ENCODE results near the gene ATP11A. TPM values are rescaled to one million over a fixed set of nuclear protein-coding genes. Genes with fewer than 3 reads are reported as not detected.

Gene ATP11A
- total and polyA plus RNA-seq, 8 donors = 271 to 502 (median 458) TPM

DNA sequence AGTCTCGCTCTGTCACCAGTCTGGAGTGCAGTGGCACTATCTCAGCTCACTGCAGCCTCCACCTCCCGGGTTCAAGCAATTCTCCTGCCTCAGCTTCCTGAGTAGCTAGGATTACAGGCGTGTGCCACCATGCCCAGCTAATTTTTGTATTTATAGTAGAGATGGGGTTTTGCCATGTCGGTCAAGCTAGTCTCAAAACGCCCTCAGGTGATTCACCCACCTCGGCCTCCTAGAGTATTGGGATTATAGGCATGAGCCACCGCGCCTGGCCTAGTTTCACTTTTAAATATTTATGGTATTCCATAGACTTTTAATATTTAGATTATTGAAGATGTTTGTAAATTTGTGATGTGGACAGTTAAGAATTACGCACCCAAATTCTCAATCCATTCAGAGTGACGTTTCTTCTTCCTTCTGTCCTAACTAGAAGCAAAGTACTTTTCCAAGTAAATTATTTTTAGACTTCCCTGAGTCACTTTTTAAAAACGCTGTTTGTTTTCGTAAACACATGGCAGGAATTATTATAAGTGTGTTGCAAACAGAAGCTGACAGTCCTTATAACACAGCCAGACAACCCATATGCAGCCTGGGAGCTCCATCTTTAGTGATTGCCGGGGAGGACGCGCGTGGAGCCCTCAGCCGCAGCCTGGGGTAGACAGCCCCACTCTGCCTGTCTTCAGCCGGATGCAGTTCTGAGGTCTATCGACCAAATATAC, 131.7 kb downstream of the ATP11A start:
- Histone ChIP-seq H3K4me1 (no peaks in the 10 kb centered on the region), H3K9me3 (no peaks in the 10 kb centered on the region), H3K36me3 (peaks cover 0 to 100% of the 10 kb centered on the region in 2 donors), H3K4me3 (no peak overlapping the region), H3K27me3 (no peaks in the 10 kb centered on the region), H3K27ac (no peak overlapping the region)
- intact Hi-C loops (cut with DNase I) = no loop called here
- ATAC-seq (no peak), DNase-seq (peak in 1 of 4 donors; percentile 48)
- TF ChIP-seq, protein P1, sequence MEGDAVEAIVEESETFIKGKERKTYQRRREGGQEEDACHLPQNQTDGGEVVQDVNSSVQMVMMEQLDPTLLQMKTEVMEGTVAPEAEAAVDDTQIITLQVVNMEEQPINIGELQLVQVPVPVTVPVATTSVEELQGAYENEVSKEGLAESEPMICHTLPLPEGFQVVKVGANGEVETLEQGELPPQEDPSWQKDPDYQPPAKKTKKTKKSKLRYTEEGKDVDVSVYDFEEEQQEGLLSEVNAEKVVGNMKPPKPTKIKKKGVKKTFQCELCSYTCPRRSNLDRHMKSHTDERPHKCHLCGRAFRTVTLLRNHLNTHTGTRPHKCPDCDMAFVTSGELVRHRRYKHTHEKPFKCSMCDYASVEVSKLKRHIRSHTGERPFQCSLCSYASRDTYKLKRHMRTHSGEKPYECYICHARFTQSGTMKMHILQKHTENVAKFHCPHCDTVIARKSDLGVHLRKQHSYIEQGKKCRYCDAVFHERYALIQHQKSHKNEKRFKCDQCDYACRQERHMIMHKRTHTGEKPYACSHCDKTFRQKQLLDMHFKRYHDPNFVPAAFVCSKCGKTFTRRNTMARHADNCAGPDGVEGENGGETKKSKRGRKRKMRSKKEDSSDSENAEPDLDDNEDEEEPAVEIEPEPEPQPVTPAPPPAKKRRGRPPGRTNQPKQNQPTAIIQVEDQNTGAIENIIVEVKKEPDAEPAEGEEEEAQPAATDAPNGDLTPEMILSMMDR (IDR thresholded peaks at IDR 0.05) = no peak

DNA sequence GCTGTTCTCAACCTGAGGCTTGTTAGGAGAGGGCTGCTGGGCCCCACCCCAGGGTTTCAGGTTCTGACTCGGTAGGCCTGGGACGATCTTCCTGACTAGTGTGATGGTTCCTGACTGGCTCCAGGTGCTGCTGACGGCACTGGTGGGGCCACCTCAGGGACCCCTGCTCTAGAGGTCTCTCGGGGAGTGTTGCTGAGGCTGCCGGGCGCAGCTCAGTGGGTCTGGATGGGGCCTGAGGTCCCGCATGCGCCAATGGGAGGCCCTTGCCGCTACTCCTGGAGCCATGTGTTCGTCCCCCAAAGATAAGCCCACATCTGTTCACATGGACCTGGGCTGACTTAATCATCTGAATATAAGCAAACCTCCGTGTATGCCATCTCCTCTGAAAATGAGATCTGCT, 133.0 kb downstream of the ATP11A start:
- Histone ChIP-seq H3K27me3 (no peaks in the 10 kb centered on the region), H3K4me1 (no peaks in the 10 kb centered on the region), H3K9me3 (no peaks in the 10 kb centered on the region), H3K27ac (no peak overlapping the region), H3K4me3 (no peak overlapping the region), H3K36me3 (peaks cover 0 to 100% of the 10 kb centered on the region in 2 donors)
- TF ChIP-seq, protein P1 (IDR thresholded peaks at IDR 0.05) = no peak
- DNase-seq (no peak), ATAC-seq (no peak)
- intact Hi-C loops (cut with DNase I) = no loop called here

DNA sequence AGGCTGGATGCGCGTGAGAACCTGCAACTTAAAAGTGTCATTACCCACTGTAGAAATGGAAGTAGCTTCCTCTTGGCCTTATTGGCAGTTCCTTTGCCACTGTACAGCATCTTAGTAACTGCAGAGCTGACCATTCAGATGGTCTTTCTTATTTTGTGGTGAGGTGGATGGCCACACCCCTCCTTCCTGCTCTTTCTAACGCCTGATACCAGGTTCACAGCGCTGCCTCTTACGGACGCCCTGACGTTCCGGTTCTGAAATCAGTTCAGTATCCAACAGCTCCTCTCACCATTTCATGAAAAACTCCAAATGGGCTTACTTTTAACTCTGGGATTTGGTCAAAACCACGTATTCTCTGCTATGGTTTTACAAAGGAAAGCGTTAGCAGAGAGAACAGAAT, 134.6 kb downstream of the ATP11A start:
- peaks cover 0 to 99% of the 10 kb centered on the region in 2 donors for H3K36me3 ChIP-seq

DNA sequence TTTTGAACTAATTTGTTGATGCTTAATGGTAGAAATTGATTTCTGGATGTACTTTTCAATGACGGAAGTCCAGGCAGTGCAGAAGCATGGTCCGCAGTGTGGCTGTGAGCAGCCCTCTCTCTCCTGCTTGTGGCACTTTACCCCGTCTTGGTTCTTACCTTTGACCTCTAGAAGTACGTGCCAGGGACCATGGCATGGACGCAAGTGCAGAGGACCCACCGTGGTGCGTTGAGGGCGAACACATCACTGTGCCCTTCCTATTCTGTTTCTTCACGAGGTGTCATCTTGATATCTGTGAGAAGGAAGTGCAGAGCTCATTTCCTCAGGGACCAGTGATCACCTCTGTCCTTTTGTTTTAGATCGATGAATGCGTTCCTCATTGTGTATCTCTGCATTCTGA, 135.2 kb downstream of the ATP11A start:
- no peak for ATAC-seq
- no peak for DNase-seq
- Histone ChIP-seq H3K9me3 (no peaks in the 10 kb centered on the region), H3K27me3 (no peaks in the 10 kb centered on the region), H3K27ac (peak overlapping the region in 1 of 2 donors; percentile 18), H3K4me3 (no peak overlapping the region), H3K4me1 (no peaks in the 10 kb centered on the region), H3K36me3 (peaks cover 0 to 96% of the 10 kb centered on the region in 2 donors)
- intact Hi-C loops (cut with DNase I) = no loop called here
- TF ChIP-seq, protein P1 (IDR thresholded peaks at IDR 0.05) = no peak

More for the DNA sequence above, 134.6 kb downstream of the ATP11A start:
- ATAC-seq (no peak), DNase-seq (no peak)
- TF ChIP-seq, protein P1 (IDR thresholded peaks at IDR 0.05) = no peak
- no peaks in the 10 kb centered on the region for H3K27me3 ChIP-seq
- intact Hi-C loops (cut with DNase I) = no loop called here
- H3K9me3 ChIP-seq = no peaks in the 10 kb centered on the region
- no peaks in the 10 kb centered on the region for H3K4me1 ChIP-seq
- peak overlapping the region in 1 of 2 donors; percentile 18 for H3K27ac ChIP-seq
- no peak overlapping the region for H3K4me3 ChIP-seq

DNA sequence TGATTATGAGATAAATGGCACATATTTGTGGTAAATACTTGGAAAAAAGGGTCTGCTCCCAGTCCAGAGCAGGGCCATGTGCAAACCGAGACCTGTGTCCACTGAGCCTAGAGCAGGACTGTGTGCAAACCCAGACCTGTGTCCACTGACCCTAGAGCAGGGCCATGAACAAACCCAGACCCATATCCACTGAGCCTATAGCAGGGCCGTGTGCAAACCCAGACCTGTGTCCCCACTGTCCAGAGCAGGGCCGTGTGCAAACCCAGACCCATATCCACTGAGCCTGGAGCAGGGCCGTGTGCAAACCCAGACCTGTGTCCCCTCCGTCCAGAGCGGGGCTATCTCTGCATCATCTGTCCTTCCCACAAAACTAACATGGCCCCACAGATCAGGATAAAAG, 136.0 kb downstream of the ATP11A start:
- ATAC-seq = no peak
- TF ChIP-seq, protein P1 (IDR thresholded peaks at IDR 0.05) = no peak
- Histone ChIP-seq H3K27ac (no peak overlapping the region), H3K9me3 (no peaks in the 10 kb centered on the region), H3K4me3 (no peak overlapping the region), H3K27me3 (no peaks in the 10 kb centered on the region), H3K36me3 (peaks cover 0 to 96% of the 10 kb centered on the region in 2 donors), H3K4me1 (no peaks in the 10 kb centered on the region)
- intact Hi-C loops (cut with DNase I) = no loop called here
- no peak for DNase-seq

All from left lung (tissue), 10 donors.